ENCODE measurements around the gene PLPP7.

PLPP7 gene

DNA sequence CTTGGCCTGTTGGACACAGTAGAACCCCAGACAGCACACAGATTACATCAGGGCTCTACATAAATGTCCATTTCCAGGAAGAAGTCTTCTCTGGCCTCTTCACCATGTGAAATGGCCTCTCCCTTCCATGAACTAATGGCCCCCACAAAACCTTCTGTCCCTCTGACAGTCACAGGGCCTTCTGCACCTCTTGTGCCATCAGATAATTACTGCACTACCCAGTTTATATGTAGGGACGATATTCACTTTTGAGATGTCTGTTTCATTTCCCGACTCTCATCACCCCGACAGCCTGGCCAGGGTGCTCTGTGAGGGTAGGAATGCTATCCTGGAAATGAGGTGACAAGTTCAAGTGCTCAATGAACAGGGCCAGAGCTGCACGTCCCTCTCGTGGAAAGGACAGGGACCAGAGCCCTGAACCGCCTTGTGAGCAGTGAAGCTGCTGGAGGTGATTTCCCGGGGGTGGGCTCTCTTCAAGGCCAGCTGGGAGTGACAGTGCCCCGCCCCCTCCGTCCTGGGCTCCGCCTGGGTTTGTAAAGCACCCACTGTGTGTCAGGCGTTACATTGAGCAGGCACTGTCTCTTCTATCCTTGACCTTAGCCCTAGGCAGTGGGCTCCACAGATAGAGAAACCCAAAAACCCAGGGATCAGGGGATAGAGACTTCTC, 10.2 kb upstream of the PLPP7 start:
- Histone ChIP-seq H3K27ac (ENCODE audit: low read depth, low read length) (no peak overlapping the region), H3K4me1 (ENCODE audit: control insufficient read depth, insufficient read depth, low read length) (no peaks in the 10 kb centered on the region), H3K9ac (ENCODE audit: low read length) (no peak overlapping the region), H3K36me3 (ENCODE audit: control insufficient read depth, insufficient read depth, low read length) (no peaks in the 10 kb centered on the region), H3K27me3 (ENCODE audit: control insufficient read depth, insufficient read depth, low read length) (peaks cover 21% of the 10 kb centered on the region), H3K4me3 (ENCODE audit: low read length) (no peak overlapping the region)

DNA sequence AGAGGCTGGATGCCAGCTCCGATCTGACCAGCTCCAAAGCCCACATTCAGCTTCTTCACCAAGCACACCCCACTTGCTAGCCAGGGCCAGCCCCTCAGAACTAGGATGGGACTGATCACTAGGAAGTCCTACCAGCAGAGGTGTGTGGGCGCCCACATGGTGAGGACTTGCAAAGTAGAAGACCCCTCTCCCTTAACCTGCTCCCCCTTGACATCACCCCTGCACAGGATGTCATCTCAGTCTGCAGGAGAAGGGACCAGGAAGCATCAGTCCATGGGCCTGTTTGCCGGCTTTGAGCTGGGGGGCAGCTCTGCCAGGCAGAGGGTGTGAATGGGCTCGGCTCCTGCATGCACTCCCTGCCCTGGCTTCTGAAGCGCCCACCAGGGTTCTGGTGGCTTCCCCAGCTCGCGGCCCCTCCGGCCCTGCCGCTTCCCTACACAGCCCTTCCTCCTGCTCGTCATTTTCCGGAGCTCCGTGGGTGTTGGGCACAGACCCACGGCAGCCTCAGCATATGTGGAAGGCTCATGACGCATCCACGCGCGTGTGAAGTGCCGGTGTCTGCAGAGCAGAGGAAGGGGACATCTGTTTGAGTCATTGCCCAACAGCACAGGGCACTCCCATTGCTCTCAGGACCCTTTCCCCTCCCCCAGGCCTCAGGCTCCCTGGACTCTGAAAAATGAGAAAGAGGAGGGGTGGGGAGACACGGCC, 9.5 kb upstream of the PLPP7 start:
- no peak overlapping the region for H3K4me3 ChIP-seq (ENCODE audit: low read length)
- H3K4me1 ChIP-seq (ENCODE audit: control insufficient read depth, insufficient read depth, low read length): no peaks in the 10 kb centered on the region
- peaks cover 17% of the 10 kb centered on the region for H3K27me3 ChIP-seq (ENCODE audit: control insufficient read depth, insufficient read depth, low read length)
- H3K9ac ChIP-seq (ENCODE audit: low read length): no peak overlapping the region
- no peaks in the 10 kb centered on the region for H3K36me3 ChIP-seq (ENCODE audit: control insufficient read depth, insufficient read depth, low read length)
- H3K27ac ChIP-seq (ENCODE audit: low read depth, low read length): no peak overlapping the region

DNA sequence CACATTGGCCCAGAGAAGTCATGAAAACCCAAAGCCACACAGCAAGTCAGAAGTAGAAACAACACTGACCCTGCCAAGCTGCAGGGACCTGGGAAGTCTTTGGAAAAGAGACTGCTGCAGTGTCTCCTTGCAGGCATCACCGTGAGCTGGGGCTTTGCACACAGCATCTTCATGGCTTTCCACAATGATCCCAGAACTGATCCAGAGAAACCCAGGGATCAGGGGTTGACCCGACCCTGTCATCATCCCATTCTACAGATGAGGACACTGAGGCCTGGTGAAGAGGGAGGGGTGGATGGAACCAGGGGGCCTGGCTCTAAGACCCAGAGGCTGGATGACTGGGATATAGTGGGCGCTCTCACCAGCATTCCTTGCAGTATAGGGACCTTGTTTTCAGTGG, 8.9 kb upstream of the PLPP7 start:
- Histone ChIP-seq H3K36me3 (ENCODE audit: control insufficient read depth, insufficient read depth, low read length) (no peaks in the 10 kb centered on the region), H3K9ac (ENCODE audit: low read length) (no peak overlapping the region), H3K27me3 (ENCODE audit: control insufficient read depth, insufficient read depth, low read length) (peaks cover 17% of the 10 kb centered on the region), H3K4me3 (ENCODE audit: low read length) (no peak overlapping the region), H3K4me1 (ENCODE audit: control insufficient read depth, insufficient read depth, low read length) (no peaks in the 10 kb centered on the region), H3K27ac (ENCODE audit: low read depth, low read length) (no peak overlapping the region)

DNA sequence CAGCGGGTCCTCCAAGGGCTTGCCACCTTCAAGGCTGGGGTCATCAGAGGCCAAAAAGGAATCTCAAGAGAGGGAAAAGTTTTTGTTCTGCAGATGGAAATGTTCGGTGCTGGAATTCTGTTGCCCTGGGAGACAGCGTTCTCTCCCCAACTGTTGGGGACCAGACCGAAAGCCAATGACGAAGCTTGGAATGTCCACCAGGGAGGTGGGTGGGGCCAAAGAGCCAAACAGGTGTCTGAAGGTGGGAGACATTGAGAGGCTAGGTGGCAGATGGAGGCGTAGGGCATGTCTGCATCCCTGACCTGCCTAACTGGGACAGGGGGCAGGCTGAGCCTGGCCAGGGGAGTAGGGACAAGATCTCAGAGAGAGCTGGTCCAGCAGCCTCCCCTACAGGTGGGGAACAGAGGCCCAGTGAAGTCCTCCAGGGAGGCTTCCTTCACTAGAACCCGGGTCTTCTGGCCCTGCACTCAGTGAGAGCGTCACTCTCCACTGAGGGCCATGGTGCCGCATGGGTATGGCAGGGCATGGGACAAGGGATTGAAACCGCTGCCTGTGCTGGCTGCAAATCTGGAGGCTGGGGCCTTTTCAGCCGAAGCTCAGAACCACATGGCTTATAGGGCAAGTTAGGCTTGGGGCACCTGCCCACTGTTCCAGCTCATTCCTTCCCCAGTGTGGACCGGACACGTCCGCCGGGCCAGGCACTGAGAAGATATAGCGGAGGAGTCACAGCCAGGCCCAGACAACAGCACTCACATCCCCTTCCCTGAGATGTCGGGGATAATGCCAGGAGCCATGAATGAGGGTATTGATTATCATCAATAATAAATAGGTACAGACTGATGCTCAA, 8.2 kb upstream of the PLPP7 start:
- Histone ChIP-seq H3K4me1 (ENCODE audit: control insufficient read depth, insufficient read depth, low read length) (no peaks in the 10 kb centered on the region), H3K9ac (ENCODE audit: low read length) (no peak overlapping the region), H3K4me3 (ENCODE audit: low read length) (no peak overlapping the region), H3K27ac (ENCODE audit: low read depth, low read length) (no peak overlapping the region), H3K27me3 (ENCODE audit: control insufficient read depth, insufficient read depth, low read length) (peaks cover 17% of the 10 kb centered on the region), H3K36me3 (ENCODE audit: control insufficient read depth, insufficient read depth, low read length) (no peaks in the 10 kb centered on the region)

DNA sequence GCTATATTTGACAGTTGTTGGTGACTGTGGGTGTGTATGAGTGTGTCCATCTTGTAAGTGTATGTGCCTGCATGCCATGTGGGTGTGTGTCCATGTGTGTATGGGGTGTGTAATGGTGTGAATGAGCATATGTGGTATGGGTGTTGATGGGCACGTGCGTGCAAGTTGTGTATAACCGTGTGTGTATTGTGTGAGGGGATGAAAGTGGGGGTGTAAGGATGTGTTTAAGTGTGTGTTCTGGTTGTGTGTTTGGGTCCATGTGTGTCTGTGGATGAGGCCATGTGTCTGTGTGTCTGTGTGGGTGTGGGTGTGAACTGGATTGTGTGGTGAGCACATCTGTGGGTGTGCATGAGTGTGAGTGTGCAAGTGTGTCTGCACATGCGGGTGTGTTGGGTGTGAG, 7.3 kb upstream of the PLPP7 start:
- Histone ChIP-seq H3K4me3 (ENCODE audit: low read length) (no peak overlapping the region), H3K36me3 (ENCODE audit: control insufficient read depth, insufficient read depth, low read length) (no peaks in the 10 kb centered on the region), H3K27me3 (ENCODE audit: control insufficient read depth, insufficient read depth, low read length) (peaks cover 17% of the 10 kb centered on the region), H3K27ac (ENCODE audit: low read depth, low read length) (no peak overlapping the region), H3K4me1 (ENCODE audit: control insufficient read depth, insufficient read depth, low read length) (no peaks in the 10 kb centered on the region), H3K9ac (ENCODE audit: low read length) (no peak overlapping the region)

DNA sequence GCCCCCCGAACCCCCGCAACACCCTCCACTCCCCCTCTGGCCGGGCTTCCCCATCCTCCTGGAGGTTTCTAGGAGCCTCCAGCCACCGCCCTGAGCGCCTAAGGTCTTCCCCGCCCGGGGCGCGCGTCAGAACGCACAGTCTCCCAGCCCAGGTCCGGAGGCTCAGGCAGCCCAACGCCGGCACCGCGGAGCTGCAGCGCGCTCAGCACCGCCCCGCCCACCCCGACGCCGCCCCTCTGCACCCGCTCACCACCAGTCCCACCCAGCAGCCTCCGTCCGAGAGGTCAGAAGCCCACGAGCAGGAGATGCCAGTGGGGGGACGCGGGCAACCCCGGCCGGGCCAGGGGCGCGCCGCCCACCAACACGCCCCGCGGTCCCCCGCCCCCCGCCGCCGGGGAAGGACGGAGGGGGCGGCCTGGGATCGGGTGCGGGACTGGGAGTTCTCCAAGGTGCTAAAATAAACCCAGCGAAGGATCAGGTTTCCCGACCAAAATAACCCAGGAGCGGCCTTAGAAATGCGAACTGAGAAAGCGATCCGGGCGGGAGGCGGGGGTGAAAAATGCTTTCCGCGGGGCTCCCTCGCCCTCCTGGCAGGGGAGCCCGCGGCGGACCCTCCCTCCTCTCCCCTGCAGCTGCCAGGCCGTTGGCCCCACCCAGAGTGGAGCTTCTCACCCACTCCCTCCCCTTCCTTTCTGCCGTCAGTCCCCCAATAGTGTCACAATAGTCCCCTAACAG, 6.7 kb upstream of the PLPP7 start:
- Histone ChIP-seq H3K9ac (ENCODE audit: low read length) (no peak overlapping the region), H3K27ac (ENCODE audit: low read depth, low read length) (no peak overlapping the region), H3K4me1 (ENCODE audit: control insufficient read depth, insufficient read depth, low read length) (no peaks in the 10 kb centered on the region), H3K36me3 (ENCODE audit: control insufficient read depth, insufficient read depth, low read length) (no peaks in the 10 kb centered on the region), H3K4me3 (ENCODE audit: low read length) (no peak overlapping the region), H3K27me3 (ENCODE audit: control insufficient read depth, insufficient read depth, low read length) (peaks cover 17% of the 10 kb centered on the region)

DNA sequence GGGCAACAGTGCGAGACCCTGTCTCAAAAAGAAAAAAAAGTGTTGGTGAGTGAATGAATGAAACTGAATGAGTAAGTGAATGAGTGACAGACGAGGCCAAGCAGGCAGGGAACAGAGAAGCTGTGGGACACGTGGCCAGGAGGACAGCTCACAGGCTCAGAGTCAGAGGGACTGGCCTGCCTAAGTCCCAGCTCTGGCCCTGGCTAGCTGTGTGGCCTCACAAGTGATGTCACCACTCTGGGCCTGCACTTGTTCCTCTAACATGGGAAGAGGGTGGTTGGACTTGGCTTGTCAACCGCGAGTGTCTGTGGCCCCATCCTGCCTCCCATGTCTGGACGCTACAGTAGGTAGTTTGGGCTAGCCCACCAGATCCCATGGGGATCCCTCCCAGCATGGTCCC, 4.7 kb upstream of the PLPP7 start:
- Histone ChIP-seq H3K4me1 (ENCODE audit: control insufficient read depth, insufficient read depth, low read length) (peaks cover 2% of the 10 kb centered on the region), H3K9ac (ENCODE audit: low read length) (no peak overlapping the region), H3K27me3 (ENCODE audit: control insufficient read depth, insufficient read depth, low read length) (peaks cover 17% of the 10 kb centered on the region), H3K27ac (ENCODE audit: low read depth, low read length) (no peak overlapping the region), H3K36me3 (ENCODE audit: control insufficient read depth, insufficient read depth, low read length) (no peaks in the 10 kb centered on the region), H3K4me3 (ENCODE audit: low read length) (no peak overlapping the region)

DNA sequence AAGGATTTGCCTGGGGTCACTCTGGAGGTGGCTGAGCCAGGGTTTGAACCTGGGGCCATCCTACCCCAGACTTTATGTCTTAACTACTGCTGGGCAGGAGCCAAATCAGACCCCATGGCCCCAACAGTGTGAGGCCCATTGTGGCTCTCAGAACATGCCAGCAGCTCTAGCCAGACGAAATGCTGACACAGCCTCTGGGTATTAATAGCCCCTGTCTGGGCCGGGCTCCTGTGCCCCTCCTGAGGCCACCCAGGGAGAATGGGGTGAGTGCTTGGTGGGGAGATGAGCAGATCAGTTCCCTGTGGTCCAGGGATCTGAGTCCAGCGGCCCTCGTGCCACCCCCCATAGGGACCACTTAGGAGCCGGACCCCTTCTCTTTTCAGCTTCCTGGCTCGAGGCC, 2.2 kb upstream of the PLPP7 start:
- no peaks in the 10 kb centered on the region for H3K36me3 ChIP-seq (ENCODE audit: control insufficient read depth, insufficient read depth, low read length)
- H3K27ac ChIP-seq (ENCODE audit: low read depth, low read length): no peak overlapping the region
- H3K9ac ChIP-seq (ENCODE audit: low read length): no peak overlapping the region
- H3K4me1 ChIP-seq (ENCODE audit: control insufficient read depth, insufficient read depth, low read length): peaks cover 7% of the 10 kb centered on the region
- peaks cover under 1% of the 10 kb centered on the region for H3K27me3 ChIP-seq (ENCODE audit: control insufficient read depth, insufficient read depth, low read length)
- H3K4me3 ChIP-seq (ENCODE audit: low read length): no peak overlapping the region

DNA sequence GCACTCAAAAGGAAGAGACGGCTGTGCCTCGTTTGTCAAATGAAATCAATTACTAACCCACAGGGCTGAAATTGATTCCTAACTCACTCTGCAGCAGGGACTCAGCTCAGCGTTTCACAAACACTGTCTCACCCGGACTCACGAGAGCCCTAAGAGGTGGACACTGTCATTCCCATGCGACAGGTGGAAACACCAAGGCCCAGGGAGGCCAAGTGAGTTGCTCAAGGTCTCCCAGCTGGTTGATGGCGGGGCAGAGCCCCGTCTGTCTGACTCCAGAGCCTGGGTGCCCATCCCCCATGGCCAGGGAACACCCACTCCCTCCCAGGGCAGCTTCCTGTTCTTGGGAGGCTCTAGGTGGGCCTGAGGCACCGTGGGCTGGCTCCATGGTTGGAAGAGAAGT, 1.3 kb upstream of the PLPP7 start:
- Histone ChIP-seq H3K36me3 (ENCODE audit: control insufficient read depth, insufficient read depth, low read length) (no peaks in the 10 kb centered on the region), H3K4me3 (ENCODE audit: low read length) (no peak overlapping the region), H3K27me3 (ENCODE audit: control insufficient read depth, insufficient read depth, low read length) (no peaks in the 10 kb centered on the region), H3K4me1 (ENCODE audit: control insufficient read depth, insufficient read depth, low read length) (peaks cover 7% of the 10 kb centered on the region), H3K9ac (ENCODE audit: low read length) (no peak overlapping the region), H3K27ac (ENCODE audit: low read depth, low read length) (no peak overlapping the region)

DNA sequence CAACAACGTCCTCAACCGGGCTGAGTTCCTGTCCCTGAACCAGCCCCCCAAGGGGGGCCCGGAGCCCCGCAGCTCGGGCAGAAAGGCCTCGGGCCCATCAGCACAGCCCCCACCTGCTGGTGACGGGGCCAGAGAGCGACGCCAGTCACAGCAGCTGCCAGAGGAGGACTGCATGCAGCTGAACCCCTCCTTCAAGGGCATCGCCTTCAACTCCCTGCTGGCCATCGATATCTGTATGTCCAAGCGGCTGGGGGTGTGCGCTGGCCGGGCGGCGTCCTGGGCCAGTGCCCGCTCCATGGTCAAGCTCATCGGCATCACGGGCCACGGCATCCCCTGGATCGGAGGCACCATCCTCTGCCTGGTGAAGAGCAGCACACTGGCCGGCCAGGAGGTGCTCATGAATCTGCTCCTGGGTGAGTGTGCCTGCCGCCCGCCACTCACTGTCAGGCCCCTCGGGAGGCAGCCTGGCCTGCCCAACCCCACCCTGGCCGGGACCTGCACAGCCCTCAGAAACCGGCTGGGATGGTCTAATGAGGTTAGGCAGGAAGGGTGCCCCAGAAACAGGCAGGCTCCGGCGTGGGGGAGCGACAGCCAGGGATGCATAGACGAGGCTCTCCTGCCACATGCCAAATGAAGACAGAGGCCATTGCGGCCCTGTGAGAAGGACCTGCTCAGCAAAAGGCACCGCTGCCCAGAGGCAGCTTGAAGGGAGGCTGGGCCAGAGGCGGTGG, 678 bp downstream of the PLPP7 start:
- H3K27me3 ChIP-seq (ENCODE audit: control insufficient read depth, insufficient read depth, low read length): no peaks in the 10 kb centered on the region
- H3K9ac ChIP-seq (ENCODE audit: low read length): peak overlapping the region; percentile 38
- peak overlapping the region; percentile 57 for H3K27ac ChIP-seq (ENCODE audit: low read depth, low read length)
- peaks cover 7% of the 10 kb centered on the region for H3K4me1 ChIP-seq (ENCODE audit: control insufficient read depth, insufficient read depth, low read length)
- peak overlapping the region; percentile 59 for H3K4me3 ChIP-seq (ENCODE audit: low read length)
- H3K36me3 ChIP-seq (ENCODE audit: control insufficient read depth, insufficient read depth, low read length): no peaks in the 10 kb centered on the region

DNA sequence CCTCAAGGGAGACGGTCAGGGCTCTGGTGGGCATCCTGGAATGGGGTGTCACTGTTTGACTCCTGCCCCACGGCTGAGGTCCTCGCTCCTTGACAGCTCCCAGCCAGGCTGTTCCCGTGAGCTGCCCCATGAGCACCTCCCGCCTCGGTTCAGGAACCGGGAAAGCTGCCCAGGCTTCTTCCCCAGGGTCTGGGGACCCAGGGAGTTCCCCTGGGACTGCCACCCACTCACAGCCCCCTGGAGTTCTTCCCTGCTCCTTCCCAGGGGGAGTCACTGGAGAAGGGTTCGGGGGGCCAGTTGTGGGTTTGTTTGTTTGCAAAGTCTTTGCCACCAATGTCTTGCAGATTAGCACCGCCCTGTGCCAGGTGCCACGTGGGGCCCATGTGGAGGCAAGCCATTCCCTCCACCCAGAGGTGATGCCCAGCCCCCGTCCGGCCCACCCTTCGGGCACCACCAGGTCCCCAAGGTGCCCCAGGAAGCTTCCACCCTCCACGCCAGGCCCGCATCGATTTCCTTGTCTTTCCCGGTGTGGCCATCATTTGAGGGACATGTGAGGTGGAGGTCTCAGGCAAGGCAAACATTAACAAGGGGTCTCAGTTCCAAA, 1.3 kb downstream of the PLPP7 start:
- Histone ChIP-seq H3K4me1 (ENCODE audit: control insufficient read depth, insufficient read depth, low read length) (peaks cover 7% of the 10 kb centered on the region), H3K27me3 (ENCODE audit: control insufficient read depth, insufficient read depth, low read length) (no peaks in the 10 kb centered on the region), H3K9ac (ENCODE audit: low read length) (no peak overlapping the region), H3K36me3 (ENCODE audit: control insufficient read depth, insufficient read depth, low read length) (no peaks in the 10 kb centered on the region), H3K4me3 (ENCODE audit: low read length) (peak overlapping the region; percentile 59), H3K27ac (ENCODE audit: low read depth, low read length) (no peak overlapping the region)

Data from rectal smooth muscle tissue (tissue), 1 donor.